SKM-1 treated with dmso at 0.1 percent for 144 hours (cell line): ENCODE data around the gene TMIGD2.
"Not testable (repeated sequence)": the region's sequence is repeated elsewhere in the genome, so short reads cannot be mapped to it uniquely, and the experiment has no call there.

ENCODE experiments used
- DNase-seq: peaks from one replicate; lab custom pipeline; 2025; ENCODE audit not compliant: unreplicated experiment; lab: John Stamatoyannopoulos, UW

The TMIGD2 gene

DNA sequence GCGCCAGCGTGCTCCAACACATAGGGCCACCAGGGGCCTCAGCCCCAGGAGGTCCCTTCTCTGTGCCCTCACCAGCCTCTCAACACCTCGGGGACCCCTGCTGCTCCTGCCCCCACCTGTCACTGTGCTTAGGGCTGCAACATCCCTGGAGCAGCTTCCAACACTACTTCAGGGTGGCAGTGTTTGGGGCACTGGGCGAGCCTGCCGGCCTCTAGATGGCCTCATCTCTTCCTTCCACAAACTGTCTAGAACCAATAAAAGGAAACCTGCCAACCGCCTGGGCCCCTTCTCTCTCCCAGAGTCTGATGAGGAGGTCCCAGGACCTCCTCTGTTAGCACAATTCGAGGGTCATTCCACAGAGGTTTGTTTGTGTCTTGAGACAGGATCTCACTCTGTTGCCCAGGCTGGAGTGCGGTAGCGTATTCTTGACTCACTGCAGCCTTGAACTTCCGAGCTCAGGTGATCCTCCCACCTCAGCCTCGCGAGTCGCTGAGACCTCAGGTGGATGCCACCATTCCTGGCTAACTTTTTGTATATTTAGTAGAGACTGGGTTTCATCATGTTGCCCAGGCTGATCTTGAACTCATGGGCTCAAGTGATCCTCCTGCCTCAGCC lies 33.3 kb downstream of the TMIGD2 start:
- no peak for DNase-seq

DNA sequence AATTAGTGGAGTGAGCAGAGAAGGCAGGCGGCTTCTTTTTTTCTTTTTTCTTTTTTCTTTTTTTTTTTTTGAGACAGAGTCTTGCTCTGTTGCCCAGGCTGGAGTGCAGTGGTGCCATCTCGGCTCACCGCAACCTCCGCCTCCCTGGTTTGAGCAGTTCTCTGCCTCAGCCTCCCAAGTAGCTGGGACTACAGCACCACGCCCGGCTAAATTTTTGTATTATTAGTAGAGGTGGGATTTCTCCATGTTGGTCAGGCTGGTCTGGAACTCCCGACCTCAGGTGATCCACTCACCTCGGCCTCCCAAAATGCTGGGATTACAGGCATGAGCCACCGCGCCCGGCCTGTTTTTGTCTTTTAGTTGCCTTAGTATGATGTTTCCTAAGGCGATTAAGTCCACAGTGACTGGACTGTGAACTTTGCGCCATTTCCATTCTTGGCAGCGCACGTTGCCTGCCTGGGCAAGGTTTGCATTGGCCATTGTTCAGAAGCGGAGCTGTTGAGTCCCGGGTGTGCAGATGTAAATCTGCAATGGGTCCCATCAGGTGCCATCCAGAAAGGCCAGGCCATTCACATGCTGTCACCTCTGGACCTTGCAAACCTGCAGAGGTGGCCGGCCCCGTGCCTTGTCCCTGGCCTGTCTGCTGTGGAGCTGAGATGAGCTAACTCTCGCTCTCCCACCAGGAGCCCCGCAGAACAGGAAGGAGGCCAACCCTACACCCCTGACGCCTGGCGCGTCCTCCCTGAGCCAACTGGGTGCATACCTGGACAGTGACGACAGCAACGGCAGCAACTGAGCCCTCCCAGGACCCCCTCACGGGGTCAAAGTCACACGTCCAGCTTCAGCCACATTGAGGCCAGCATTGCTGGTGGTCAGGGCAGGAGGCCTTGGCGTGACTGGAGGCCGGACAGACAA lies 34.0 kb downstream of the TMIGD2 start:
- DNase-seq: no peak

DNA sequence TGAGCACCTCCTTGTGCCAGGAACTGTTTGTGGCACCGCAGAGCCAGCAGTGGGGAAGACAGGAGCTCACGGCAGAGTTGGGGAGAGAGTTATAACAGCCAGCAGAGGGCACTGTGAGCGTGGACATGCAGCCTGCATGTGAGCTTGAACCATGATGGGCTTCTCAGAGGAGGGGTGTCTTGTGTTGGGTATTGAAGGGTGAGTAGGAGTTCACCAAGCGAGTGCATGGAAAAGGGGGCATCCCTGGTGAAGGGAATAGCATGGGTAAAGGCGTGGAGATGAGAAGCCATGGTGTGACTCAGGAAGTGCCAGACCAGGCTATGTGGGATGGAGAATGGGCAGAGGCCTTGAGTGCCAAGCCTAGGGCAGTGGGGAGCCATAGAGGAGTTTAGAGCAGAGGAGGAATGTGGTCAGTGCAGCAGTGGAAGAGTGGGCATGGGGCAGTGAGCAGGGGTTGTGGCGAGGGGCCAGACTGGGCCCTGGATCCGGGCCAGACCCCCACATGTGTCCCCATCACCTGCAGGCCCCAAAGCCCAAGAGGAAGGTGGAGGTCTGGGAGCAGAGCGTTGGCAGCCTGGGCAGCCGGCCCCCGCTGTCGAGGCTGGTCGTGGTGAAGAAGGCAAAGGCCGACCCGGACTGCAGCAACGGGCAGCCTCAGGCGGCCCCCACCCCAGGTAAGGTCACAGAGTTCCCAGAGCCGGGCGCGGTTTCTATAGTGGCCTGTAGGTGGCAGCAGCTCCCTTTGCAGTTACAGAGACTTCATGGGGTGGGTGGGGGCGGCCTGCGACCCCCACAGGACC lies 34.9 kb downstream of the TMIGD2 start:
- DNase-seq: peak; percentile 79

DNA sequence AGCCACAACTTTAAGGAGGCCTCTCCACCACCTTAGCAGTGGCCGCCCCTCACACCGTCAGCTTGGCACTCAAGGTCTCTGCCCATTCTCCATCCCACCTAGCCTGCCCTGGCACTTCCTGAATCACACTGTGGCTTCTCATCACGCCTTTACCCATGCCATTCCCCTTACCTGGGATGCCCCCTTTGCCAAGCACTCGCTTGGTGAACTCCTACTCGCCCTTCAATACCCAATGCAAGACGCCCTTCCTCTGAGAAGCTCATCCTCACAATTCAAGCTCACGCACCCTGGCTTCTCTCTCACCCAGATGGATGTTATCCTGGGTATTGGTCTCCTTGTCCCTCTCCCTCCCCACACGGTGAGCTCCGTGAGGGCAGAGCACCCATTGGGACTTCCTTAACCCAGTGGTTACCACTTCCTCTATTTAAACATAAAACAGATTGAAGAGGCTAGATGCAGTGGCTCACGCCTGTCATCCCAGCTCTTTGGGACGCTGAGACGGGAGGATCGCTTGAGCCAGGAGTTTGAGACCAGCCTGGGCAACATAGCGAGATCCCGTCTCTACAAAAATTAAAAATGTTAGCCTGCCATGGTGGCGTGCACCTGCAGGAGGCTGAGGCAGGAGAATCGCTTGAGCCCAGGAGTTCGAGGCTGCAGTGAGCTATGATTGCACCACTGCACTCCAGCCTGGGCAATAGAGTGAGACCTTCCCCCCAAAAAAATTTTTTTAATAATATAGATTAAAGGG lies 35.8 kb downstream of the TMIGD2 start:
- DNase-seq: no peak

DNA sequence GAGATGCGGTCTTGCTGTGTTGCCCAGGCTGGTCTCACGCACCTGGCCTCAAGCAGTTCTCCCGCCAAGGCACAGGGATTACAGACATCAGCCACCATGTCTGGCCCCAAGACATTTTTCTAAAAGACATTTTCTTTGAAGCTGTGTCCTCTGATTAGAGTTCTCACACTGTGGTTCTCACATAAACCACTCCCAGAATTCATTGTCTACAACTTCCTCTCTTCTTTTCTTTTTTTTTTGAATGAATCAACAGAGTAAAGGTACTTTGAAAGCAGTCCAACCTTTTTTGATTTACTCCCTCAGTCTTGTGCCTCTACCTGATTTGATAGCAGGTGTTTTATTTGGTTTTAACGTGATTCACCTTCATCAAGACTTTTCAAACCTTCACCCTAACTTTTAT lies 37.4 kb downstream of the TMIGD2 start:
- no peak for DNase-seq

DNA sequence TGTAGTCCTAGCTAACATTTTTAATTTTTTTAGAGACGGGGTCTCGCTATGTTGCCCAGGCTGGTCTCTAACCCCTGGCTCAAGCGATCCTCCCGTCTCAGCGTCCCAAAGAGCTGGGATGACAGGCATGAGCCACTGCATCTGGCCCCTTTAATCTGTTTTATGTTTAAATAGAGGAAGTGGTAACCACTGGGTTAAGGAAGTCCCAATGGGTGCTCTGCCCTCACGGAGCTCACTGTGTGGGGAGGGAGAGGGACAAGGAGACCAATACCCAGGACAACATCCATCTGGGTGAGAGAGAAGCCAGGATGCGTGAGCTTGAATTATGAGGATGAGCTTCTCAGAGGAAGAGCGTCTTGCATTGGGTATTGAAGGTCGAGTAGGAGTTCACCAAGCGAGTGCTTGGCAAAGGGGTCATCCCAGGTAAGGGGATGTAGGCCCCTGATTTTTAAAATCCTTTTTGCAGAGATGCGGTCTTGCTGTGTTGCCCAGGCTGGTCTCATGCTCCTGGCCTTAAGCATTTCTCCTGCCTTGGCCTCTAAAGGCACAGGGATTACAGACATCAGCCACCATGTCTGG lies 41.5 kb downstream of the TMIGD2 start:
- DNase-seq: peak; percentile 24

DNA sequence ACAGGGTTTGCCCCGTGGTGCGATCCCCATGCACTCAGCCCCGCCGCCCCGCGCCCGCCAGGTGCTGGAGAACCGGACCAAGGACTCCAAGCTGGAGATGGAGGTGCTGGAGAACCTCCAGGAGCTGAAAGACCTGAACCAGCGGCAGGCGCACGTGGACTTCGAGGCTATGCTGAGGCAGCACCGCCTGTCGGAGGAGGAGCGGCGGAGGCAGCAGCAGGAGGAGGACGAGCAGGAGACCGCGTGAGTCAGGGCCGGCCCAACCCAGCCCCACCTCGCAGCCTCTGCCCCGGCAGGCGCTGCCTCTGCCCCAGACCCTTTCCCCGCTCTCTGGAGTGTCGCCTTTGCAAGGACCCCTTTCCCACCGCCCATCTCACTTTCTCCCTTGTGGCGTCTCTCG lies 44.0 kb downstream of the TMIGD2 start:
- no peak for DNase-seq

DNA sequence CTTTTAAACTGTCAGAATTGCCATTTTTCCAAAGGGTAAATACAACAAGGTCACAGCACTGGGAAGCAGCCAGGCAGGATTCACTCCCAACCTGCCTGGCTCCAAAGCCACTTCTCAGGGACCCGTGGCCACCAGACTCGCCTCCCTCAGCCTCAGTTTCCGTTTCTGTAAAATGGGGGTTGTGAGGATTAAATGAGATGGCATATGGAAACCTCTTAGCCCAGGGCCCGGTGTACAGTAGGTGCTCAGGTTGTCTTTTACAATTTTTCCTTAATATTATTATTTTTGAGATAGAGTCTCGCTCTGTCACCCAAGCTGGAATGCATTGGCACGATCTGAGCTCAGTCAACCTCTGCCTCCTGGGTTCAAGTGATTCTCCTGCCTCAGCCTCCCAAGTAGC lies 45.2 kb downstream of the TMIGD2 start:
- no peak for DNase-seq

DNA sequence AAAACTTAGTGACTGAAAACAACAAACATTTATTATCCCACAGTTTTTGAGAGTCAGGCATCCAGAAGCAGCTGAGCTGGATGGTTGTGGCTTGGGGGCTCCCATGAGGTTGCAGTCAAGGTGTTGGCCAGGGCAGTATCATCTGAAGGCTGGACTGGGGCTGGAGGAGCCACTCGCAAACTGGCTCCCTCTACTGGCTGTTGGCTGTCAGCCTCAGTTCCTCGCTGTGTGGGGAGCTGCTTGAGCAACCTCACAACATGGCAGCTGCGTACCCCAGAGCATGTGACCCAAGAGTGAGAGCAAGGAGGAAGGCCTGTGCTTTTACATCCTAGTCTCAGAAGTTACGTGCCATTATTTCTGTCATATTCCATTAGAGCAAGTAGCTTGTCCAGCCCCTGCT lies 45.6 kb downstream of the TMIGD2 start:
- no peak for DNase-seq

DNA sequence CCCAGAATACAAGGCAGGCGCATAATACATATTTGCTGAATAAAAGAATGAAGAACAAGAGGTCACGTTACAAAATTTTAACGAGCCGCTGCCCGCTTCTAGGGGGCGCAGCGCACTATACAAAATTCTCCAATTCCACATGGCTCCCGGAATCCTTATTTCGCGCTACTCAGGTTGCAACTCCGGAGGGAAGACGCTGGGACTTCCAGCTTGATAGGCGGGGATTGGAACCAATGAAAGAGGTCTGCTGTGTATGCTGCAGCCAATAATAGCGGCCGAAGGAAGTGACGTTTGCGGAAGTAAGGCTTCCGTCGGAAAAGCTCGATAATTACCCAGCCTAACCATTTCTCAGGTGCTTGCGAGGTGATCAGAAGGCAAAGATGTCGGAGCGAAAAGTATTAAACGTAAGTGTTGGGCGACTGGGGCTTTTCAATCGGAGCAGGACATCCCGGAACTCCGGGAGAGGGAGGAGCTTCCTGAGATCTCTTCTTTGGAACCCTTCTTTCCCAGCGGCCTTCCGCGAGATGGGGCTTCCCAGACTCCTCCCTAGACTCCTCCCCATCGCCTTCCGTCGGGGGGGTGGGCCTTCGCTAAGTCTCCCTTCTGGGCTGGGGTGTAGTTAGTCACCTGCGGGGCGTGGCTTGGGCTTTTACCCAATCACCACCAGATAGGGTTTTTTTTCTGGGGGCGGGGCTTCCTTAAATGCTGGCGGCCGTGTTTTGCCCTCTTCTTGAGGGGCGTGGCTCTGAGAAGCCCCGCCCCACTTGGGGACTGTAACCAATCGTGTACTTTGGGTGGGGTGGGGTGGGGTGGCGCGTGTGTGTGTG lies 55.2 kb downstream of the TMIGD2 start, which contains the start of gene YJU2:
TSS of gene YJU2 (plus strand) at position 314 of the 827 bp plus-strand sequence. CDS start at position 381, 67 bp downstream.
- peak; percentile 98 for DNase-seq

DNA sequence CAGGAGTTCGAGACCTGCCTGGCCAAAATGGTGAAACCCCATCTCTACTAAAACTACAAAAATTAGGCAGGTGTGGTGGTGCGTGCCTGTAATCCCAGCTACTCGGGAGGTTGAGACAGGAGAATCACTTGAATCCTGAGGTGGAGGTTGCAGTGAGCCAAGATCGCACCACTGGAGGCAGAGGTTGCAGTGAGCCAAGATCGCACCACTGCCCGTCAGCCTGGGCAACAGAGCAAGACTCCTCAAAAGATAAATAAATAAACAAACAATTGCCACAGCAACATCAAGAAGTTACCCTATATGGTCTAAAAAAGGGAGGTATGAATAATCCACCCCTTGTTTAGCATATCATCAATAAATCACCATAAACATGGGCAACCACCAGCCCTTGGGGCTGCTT lies 56.3 kb downstream of the TMIGD2 start:
- DNase-seq: not testable (repeated sequence)
